GM12878 (cell line): ENCODE results near the gene COQ7. TPM values are rescaled to one million over a fixed set of nuclear protein-coding genes. Genes with fewer than 3 reads are reported as not detected.

ENCODE experiments used
- ATAC-seq: fragments of 200-7000 bp; cut with Tn5 transposase; 3 replicates; pipeline ENCODE4 v1.9.1; 2020; ENCODE audit warnings: mild to moderate bottlenecking, moderate library complexity
- BruUV-seq: library from RNA; stranded (reverse); fragments of 400-500 nt; replicated peaks from 2 replicates; lab custom pipeline; 2021; lab: Mats Ljungman, UMichigan
- CTCF ChIA-PET: fragments of 300-600 bp; sonication (Branson Sonifier 250); formaldehyde crosslinking; extraction: SDS; loops from one replicate; lab custom pipeline; 2021; ENCODE audit warnings: inconsistent platforms; lab: Yijun Ruan, JAX
- POLR2A ChIA-PET: fragments of 350-600 bp; formaldehyde crosslinking; extraction: SDS; loops from one replicate; lab custom pipeline; 2021; ENCODE audit warnings: inconsistent platforms; lab: Charles Lee
- RAD21 ChIA-PET: fragments of 300-600 bp; sonication (Branson Sonifier 250); formaldehyde crosslinking; loops from one replicate; lab custom pipeline; 2023; ENCODE audit warnings: antibody characterized with exemption; ENCODE audit not compliant: unreplicated experiment; lab: Charles Lee
- SMC1A ChIA-PET: fragments of 300-600 bp; sonication (Branson Sonifier 250); formaldehyde crosslinking; loops from one replicate; lab custom pipeline; 2023; ENCODE audit not compliant: unreplicated experiment, uncharacterized antibody; lab: Charles Lee
- DNase-seq: peaks from one replicate; pipeline ENCODE4 v3.0.0-alpha.2; 2011; ENCODE audit warnings: low read depth, low spot score
- FAIRE-seq: peaks from 3 replicates; lab custom pipeline; 2011; peaks lifted over from hg19 to GRCh38; lab: Jason Lieb, UNC
- H2AFZ ChIP-seq: 2 replicates; pipeline ENCODE4 v1.6.0; 2011; ENCODE audit warnings: low read depth, low read length, control low read depth; ENCODE audit not compliant: control insufficient read depth
- H3K27ac ChIP-seq: 2 replicates; pipeline ENCODE4 v1.5.1; 2011; ENCODE audit warnings: control low read depth; ENCODE audit not compliant: control insufficient read depth, insufficient read depth
- H3K27me3 ChIP-seq, 2 experiments: replicated peaks in 1 of 2; 2 replicates each; pipeline versions ENCODE4 v1.6.0 to v1.6.1; 2011; ENCODE audit warnings: low read length in 1 of 2; ENCODE audit not compliant: control insufficient read depth in 2 of 2, insufficient read depth in 2 of 2
- H3K36me3 ChIP-seq, 2 experiments: 2 replicates each; pipeline ENCODE4 v1.5.1; 2011; ENCODE audit warnings: low read length in 1 of 2; ENCODE audit not compliant: control insufficient read depth in 2 of 2, insufficient read depth in 2 of 2
- H3K4me1 ChIP-seq: 2 replicates; pipeline ENCODE4 v1.6.1; 2011; ENCODE audit warnings: mild to moderate bottlenecking, low read length, moderate library complexity, mixed read lengths; ENCODE audit not compliant: control insufficient read depth, insufficient read depth
- H3K4me2 ChIP-seq: 2 replicates; pipeline ENCODE4 v1.6.0; 2011; ENCODE audit warnings: control low read depth; ENCODE audit not compliant: control insufficient read depth, insufficient read depth
- H3K4me3 ChIP-seq: fragments of 200-600 bp; sonication (generic); 2 replicates; pipeline ENCODE4 v1.5.1; 2016
- H3K79me2 ChIP-seq: 2 replicates; pipeline ENCODE4 v1.6.0; 2011; ENCODE audit warnings: low read length; ENCODE audit not compliant: control insufficient read depth, insufficient read depth
- H3K9ac ChIP-seq: 2 replicates; pipeline ENCODE4 v1.8.0; 2011; ENCODE audit warnings: low read length, control low read depth, mixed read lengths; ENCODE audit not compliant: control insufficient read depth, insufficient read depth
- H3K9me3 ChIP-seq: replicated peaks from 3 replicates; pipeline ENCODE4 v1.5.1; 2011; ENCODE audit warnings: mild to moderate bottlenecking, low read length; ENCODE audit not compliant: control insufficient read depth, insufficient read depth
- H4K20me1 ChIP-seq: 2 replicates; pipeline ENCODE4 v1.6.0; 2011; ENCODE audit not compliant: control insufficient read depth, insufficient read depth
- HDGF ChIP-seq: fragments of 450-650 bp; IDR thresholded peaks from 2 replicates; pipeline ENCODE4 v1.6.1; 2016; ENCODE audit warnings: antibody characterized with exemption
- IKZF1 ChIP-seq: fragments of 450-650 bp; conservative IDR thresholded peaks from 2 replicates; pipeline ENCODE4 v1.6.1; 2017; ENCODE audit warnings: antibody characterized with exemption, mild to moderate bottlenecking
- KAT2A ChIP-seq: conservative IDR thresholded peaks from 2 replicates; pipeline ENCODE4 v1.6.1; 2011; ENCODE audit warnings: low read depth, low read length; ENCODE audit not compliant: control insufficient read depth
- MYC ChIP-seq: IDR thresholded peaks from 2 replicates; pipeline ENCODE4 v1.6.1; 2011; ENCODE audit warnings: mild to moderate bottlenecking, low read length, moderate library complexity, inconsistent platforms; ENCODE audit not compliant: insufficient read depth, insufficient replicate concordance, insufficient read length, severe bottlenecking
- NFYB ChIP-seq: IDR thresholded peaks from 2 replicates; pipeline ENCODE4 v1.6.1; 2011; ENCODE audit warnings: low read depth, mild to moderate bottlenecking, low read length, improper control_type of control experiment, moderate library complexity; ENCODE audit not compliant: insufficient read depth
- ZNF384 ChIP-seq: IDR thresholded peaks from 2 replicates; pipeline ENCODE4 v1.6.1; 2012; ENCODE audit warnings: low read depth, mild to moderate bottlenecking, low read length, improper control_type of control experiment, borderline replicate concordance
- WGBS: methylation state at CpG from one replicate; pipeline ENCODE4 v1.1.6; 2016; ENCODE audit warnings: low lambda C conversion rate; ENCODE audit not compliant: insufficient replicate concordance, insufficient coverage; ENCODE audit errors: missing lambda C conversion rate; 5-methylcytosine and 5-hydroxymethylcytosine counted together
- in situ Hi-C: fragments of 300-500 bp; cut with MboI; formaldehyde crosslinking; loops from 9 replicates; pipeline ENCODE4 v1.14.3; 2018; ENCODE audit warnings: mixed read lengths
- intact Hi-C: fragments of 100-400 bp; cut with micrococcal nuclease; formaldehyde crosslinking; loops from one replicate; pipeline ENCODE4 v1.14.2; 2022; ENCODE audit not compliant: unreplicated experiment
- polyA plus RNA-seq, 11 experiments: library from polyadenylated mRNA; depleted of rRNA in 4 of 11; unstranded in 6 of 11; stranded (reverse) in 5 of 11; fragments of >200 nt; fragmentation: Nextera tagmentation in 4 of 11; fragmentation: Illumina TruSeq in 1 of 11; extraction: Ambion mirVana in 4 of 11; extraction: Trizol in 1 of 11; gene quantifications; 1 replicate in 1 of 11; 2 replicates in 10 of 11; pipeline versions ENCODE4 v1.2.1 to v1.2.3, GENCODE V29; 2011 to 2016; ENCODE audit warnings: inconsistent platforms in 2 of 11, missing spikeins in 2 of 11, low read depth in 1 of 11
- total RNA-seq, 4 experiments: library from RNA; depleted of rRNA in 3 of 4; stranded (reverse); fragments of >200 nt in 3 of 4; fragmentation: Illumina TruSeq in 1 of 4; extraction: Trizol in 1 of 4; gene quantifications; 2 replicates each; pipeline versions ENCODE4 v1.2.1 to v1.2.3, GENCODE V29; 2013 to 2021

Gene COQ7
- total and polyA plus RNA-seq, 10 of the 15 experiments (the other 5 are each of a cell fraction or from before 2014, with no cell fraction given) = 3.2 to 21.9 (median 13.0) TPM

DNA sequence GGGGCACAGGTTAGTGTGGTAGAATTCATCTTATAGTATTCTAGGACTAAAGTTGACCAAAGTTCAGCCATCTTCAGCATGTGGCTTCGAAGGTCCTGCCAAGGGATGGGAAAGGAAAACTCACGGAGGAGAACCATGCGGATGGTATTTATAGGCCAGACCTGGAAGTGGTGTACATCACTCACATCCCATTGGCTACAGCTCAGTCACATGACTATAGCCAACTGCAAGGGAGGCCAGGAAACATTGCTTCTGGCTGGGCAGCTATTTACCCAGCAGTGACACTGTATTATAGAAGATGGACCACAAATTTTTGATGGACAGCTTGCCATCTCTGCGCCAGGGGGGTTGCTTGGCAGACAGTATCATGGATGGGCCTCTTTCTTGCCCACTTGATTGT, 35.7 kb upstream of the COQ7 start:
- Histone ChIP-seq H3K4me3 (no peak overlapping the region), H3K9me3 (no peaks in the 10 kb centered on the region), H3K36me3 (no peaks in the 10 kb centered on the region), H4K20me1 (no peaks in the 10 kb centered on the region), H3K79me2 (no peaks in the 10 kb centered on the region), H2AFZ (no peak overlapping the region), H3K27me3 (no peaks in the 10 kb centered on the region), H3K4me2 (no peak overlapping the region), H3K9ac (no peak overlapping the region), H3K4me1 (no peaks in the 10 kb centered on the region), H3K27ac (no peak overlapping the region)
- FAIRE-seq = no peak
- BruUV-seq = no TSS peak
- peak; percentile 39; the same call in 1 of the 2 replicates for TF ChIP-seq NFYB
- no peak for TF ChIP-seq ZNF384
- no peak for TF ChIP-seq KAT2A
- ChIA-PET SMC1A (no interaction called here), RAD21 (no interaction called here), POLR2A (no interaction called here), CTCF (interaction anchor here (0.6 kb wide), 1 partner anchor 38 kb away, joined by 3 read pairs; no protein-coding TSS in a partner anchor)
- intact Hi-C loops = no loop called here
- no peak for DNase-seq
- no peak for ATAC-seq
- in situ Hi-C loops = loop anchor here (25.0 kb wide), 1 partner anchor 1331 kb away; the partner anchor contains the start of gene UMOD
- 38% methylated on average over 4 of the region's 4 CpGs for WGBS

DNA sequence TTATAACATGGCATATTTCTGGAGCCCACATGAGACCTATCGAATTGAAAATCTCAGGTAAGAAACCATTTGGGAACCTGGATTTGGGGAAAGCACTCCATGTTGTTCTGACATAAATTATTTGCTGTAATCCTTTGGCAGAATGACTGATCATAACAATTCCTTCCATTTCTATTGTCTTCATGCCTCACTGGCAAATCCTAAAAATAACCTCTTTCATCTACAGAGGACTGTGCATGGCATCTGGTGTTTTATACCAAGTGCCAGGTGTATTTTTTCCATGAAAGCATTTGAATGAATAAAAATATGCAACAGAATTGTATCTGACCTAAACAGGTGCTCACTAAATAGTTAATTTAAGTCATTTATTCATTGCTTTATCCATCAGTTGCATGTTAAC, 33.7 kb upstream of the COQ7 start:
- Histone ChIP-seq H3K36me3 (no peaks in the 10 kb centered on the region), H2AFZ (no peak overlapping the region), H3K4me1 (no peaks in the 10 kb centered on the region), H3K9me3 (no peaks in the 10 kb centered on the region), H3K9ac (no peak overlapping the region), H3K79me2 (no peaks in the 10 kb centered on the region), H4K20me1 (no peaks in the 10 kb centered on the region), H3K27ac (no peak overlapping the region), H3K4me3 (no peak overlapping the region), H3K4me2 (no peak overlapping the region), H3K27me3 (no peaks in the 10 kb centered on the region)
- no TSS peak for BruUV-seq
- no peak for DNase-seq
- POLR2A ChIA-PET = no interaction called here
- RAD21 ChIA-PET = no interaction called here
- SMC1A ChIA-PET = no interaction called here
- intact Hi-C loops (no loop called here), in situ Hi-C loops (loop anchor here (25.0 kb wide), 1 partner anchor 1329 kb away; the partner anchor contains the start of gene UMOD)
- no peak for FAIRE-seq
- TF ChIP-seq IKZF1 = no peak
- TF ChIP-seq HDGF = no peak
- TF ChIP-seq MYC = no peak
- no peak for ATAC-seq
- WGBS = 44% methylated on average over 1 of the region's 1 CpG
- CTCF ChIA-PET = no interaction called here
